Colonic mucosa (tissue), 4 donors: Measurements from ENCODE around the gene OR51F2. TPM values are rescaled to one million over a fixed set of nuclear protein-coding genes. Genes with fewer than 3 reads are reported as not detected.

ENCODE experiments used
- DNase-seq: peaks from one replicate; pipeline ENCODE4 v3.0.0-alpha.2; 2020
- H3K27ac ChIP-seq: fragments of 200-600 bp; one replicate; pipeline ENCODE4 v1.8.0; 2021
- H3K27me3 ChIP-seq: fragments of 200-600 bp; one replicate; pipeline ENCODE4 v1.8.0; 2021
- H3K36me3 ChIP-seq: fragments of 200-600 bp; one replicate; pipeline ENCODE4 v1.8.0; 2021
- H3K4me1 ChIP-seq: fragments of 200-600 bp; one replicate; pipeline ENCODE4 v1.8.0; 2021; ENCODE audit warnings: mild to moderate bottlenecking
- H3K4me3 ChIP-seq: fragments of 200-600 bp; one replicate; pipeline ENCODE4 v1.8.0; 2021
- H3K9ac ChIP-seq, 2 donors: one replicate each; pipeline ENCODE4 v1.7.0; 2013; ENCODE audit warnings: control low read depth in 2 of 2, low read depth in 2 of 2, low read length in 2 of 2
- H3K9me3 ChIP-seq: fragments of 200-600 bp; one replicate; pipeline ENCODE4 v1.8.0; 2021
- CTCF ChIP-seq: fragments of 200-600 bp; IDR thresholded peaks from one replicate; pipeline ENCODE4 v1.8.0; 2022; ENCODE audit warnings: antibody characterized with exemption, mild to moderate bottlenecking
- intact Hi-C: fragments of 100-400 bp; cut with DNase I; formaldehyde crosslinking; loops from one replicate; pipeline ENCODE4 v1.14.1; 2022
- total RNA-seq, 2 donors: library from RNA; stranded (reverse); fragmentation: NEBNext Ultra II Directional in 1 of 2; extraction: Animal tissue kit (Norgen Biotek cat#: 25700) in 1 of 2; gene quantifications; one replicate each; pipeline ENCODE4 v1.2.1, GENCODE V29; 2021
- donor health status: healthy.
- donor health status: DM: no; HTN: no; CAD: no.
- donor health status: DM: no; HTN: no; CAD: no.

Gene OR51F2
- total RNA-seq, 2 donors from 2014 or later = not detected

- Histone ChIP-seq H3K27ac (no peak overlapping the region), H3K4me3 (no peak overlapping the region), H3K27me3 (no peaks in the 10 kb centered on the region), H3K9me3 (no peaks in the 10 kb centered on the region), H3K9ac (no peak overlapping the region), H3K36me3 (no peaks in the 10 kb centered on the region), H3K4me1 (no peaks in the 10 kb centered on the region)
- no peak for TF ChIP-seq CTCF
- intact Hi-C loops = no loop called here
- no peak for DNase-seq
Observed at GRCh38 chr11:4808476-4808875, 12.6 kb upstream of the OR51F2 start.

GRCh38 chr11:4809246-4809645 lies 11.9 kb upstream of the OR51F2 start:
- no peak for TF ChIP-seq CTCF
- no peaks in the 10 kb centered on the region for H3K4me1 ChIP-seq
- DNase-seq = no peak
- no peak overlapping the region for H3K27ac ChIP-seq
- intact Hi-C loops = no loop called here
- H3K27me3 ChIP-seq = no peaks in the 10 kb centered on the region
- no peak overlapping the region for H3K4me3 ChIP-seq
- no peaks in the 10 kb centered on the region for H3K36me3 ChIP-seq
- H3K9me3 ChIP-seq = no peaks in the 10 kb centered on the region
- H3K9ac ChIP-seq = no peak overlapping the region

- intact Hi-C loops = loop anchor here (5.0 kb wide), 1 partner anchor 188 kb away; the partner anchor contains the start of gene OR51D1
- no peaks in the 10 kb centered on the region for H3K9me3 ChIP-seq
Observed at GRCh38 chr11:4825132-4825531, 4.0 kb downstream of the OR51F2 start.

GRCh38 chr11:4826425-4826824 lies 5.3 kb downstream of the OR51F2 start:
- no peak for DNase-seq
- intact Hi-C loops = loop anchor here (5.0 kb wide), 1 partner anchor 189 kb away; the partner anchor contains the start of gene OR51D1
- TF ChIP-seq CTCF = peak; percentile 27

More at GRCh38 chr11:4825132-4825531, 4.0 kb downstream of the OR51F2 start:
- H3K9ac ChIP-seq = no peak overlapping the region
- no peak overlapping the region for H3K27ac ChIP-seq
- no peak overlapping the region for H3K4me3 ChIP-seq
- no peaks in the 10 kb centered on the region for H3K36me3 ChIP-seq
- no peaks in the 10 kb centered on the region for H3K4me1 ChIP-seq
- DNase-seq = no peak
- TF ChIP-seq CTCF = no peak
- no peaks in the 10 kb centered on the region for H3K27me3 ChIP-seq

GRCh38 chr11:4830346-4830745 lies 9.2 kb downstream of the OR51F2 start:
- Histone ChIP-seq H3K9ac (no peak overlapping the region), H3K27ac (no peak overlapping the region), H3K36me3 (no peaks in the 10 kb centered on the region), H3K4me3 (no peak overlapping the region), H3K27me3 (no peaks in the 10 kb centered on the region), H3K4me1 (no peaks in the 10 kb centered on the region), H3K9me3 (no peaks in the 10 kb centered on the region)
- no peak for DNase-seq
- intact Hi-C loops = no loop called here
- no peak for TF ChIP-seq CTCF

More at GRCh38 chr11:4826425-4826824, 5.3 kb downstream of the OR51F2 start:
- Histone ChIP-seq H3K36me3 (no peaks in the 10 kb centered on the region), H3K4me1 (no peaks in the 10 kb centered on the region), H3K27ac (no peak overlapping the region), H3K27me3 (no peaks in the 10 kb centered on the region), H3K9ac (no peak overlapping the region), H3K9me3 (no peaks in the 10 kb centered on the region), H3K4me3 (no peak overlapping the region)

GRCh38 chr11:4830909-4831308 lies 9.8 kb downstream of the OR51F2 start:
- H3K27ac ChIP-seq = no peak overlapping the region
- TF ChIP-seq CTCF = no peak
- intact Hi-C loops = no loop called here

More at GRCh38 chr11:4830909-4831308, 9.8 kb downstream of the OR51F2 start:
- Histone ChIP-seq H3K27me3 (no peaks in the 10 kb centered on the region), H3K4me1 (no peaks in the 10 kb centered on the region), H3K9me3 (no peaks in the 10 kb centered on the region), H3K9ac (no peak overlapping the region), H3K4me3 (no peak overlapping the region), H3K36me3 (no peaks in the 10 kb centered on the region)
- no peak for DNase-seq
